Measurements from ENCODE around the gene ANLN.
"Not testable (repeated sequence)": the region's sequence is repeated elsewhere in the genome, so short reads cannot be mapped to it uniquely, and the experiment has no call there.

ANLN gene

DNA sequence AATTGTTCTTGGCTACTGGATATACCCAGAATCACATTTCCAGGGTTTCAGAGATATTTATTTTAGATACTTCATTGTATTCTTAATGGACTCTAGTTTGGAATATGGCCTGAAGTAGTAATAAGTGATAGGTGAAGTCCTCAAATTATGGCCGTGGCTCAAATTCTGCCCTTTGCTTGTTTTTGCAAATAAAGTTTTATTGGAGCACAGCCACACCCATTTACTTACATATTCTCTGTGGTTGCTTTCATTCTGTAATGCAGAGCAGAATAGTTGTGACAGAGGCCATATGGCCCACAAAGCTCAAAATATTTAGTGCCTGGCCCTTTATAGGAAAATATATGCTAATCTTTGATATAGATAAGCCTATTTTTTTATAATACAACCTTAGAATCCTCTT is 19.5 kb downstream of the ANLN start:
- DNase-seq = no peak

DNA sequence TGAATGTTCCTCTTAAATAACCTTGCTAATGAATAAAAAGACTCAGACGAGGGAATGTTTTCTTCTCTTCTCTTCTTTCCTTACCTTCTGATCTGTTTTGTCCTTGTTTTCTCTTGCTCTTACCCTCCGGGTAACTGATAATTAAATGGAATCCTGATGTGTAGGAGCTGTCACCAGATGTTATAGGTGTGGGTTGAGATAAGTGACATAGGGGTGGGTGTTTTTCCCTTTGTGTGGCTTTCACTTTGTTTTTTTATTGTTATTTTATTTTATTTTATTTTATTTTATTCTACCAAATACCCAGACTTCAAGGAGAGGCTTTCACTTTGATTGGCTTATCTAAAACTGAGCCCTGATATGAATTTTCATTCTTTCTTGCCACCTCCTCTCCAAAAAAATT is 25.5 kb downstream of the ANLN start:
- DNase-seq = no peak

DNA sequence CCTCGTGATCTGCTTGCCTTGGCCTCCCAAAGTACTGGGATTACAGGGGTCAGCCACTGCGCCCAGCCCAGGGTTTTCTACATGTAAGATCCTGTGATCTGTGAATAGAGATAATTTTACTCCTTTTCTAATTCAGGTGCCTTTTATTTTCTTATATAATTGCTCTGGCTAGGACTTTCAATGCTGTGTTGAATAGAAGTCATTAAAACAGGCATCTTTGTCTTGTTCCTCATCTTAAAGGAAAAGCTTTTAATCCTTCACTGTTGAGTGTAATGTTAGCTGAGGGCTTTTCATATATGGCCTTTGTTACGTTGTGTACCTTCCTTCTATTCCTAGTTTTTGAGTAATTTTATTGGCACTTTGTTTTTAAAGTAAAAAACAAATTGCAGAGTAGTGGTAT is 26.6 kb downstream of the ANLN start:
- DNase-seq = no peak

DNA sequence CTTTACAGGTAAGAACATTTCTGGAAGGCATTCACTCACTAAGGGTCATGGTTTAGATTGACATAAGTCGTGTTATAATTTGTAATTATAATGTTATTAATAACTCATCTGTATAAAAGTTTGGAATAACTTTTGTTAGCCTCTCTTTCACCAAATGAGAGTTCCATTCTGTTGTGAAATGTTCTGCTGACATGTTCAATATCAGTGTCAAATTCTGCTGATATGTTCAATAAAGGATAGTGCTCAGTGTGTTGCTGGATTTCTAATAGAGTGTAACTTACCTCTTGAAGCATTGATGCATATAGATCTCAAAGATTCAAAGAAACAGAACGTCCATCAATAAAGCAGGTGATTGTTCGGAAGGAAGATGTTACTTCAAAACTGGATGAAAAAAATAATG is 30.6 kb downstream of the ANLN start:
- no peak for DNase-seq

DNA sequence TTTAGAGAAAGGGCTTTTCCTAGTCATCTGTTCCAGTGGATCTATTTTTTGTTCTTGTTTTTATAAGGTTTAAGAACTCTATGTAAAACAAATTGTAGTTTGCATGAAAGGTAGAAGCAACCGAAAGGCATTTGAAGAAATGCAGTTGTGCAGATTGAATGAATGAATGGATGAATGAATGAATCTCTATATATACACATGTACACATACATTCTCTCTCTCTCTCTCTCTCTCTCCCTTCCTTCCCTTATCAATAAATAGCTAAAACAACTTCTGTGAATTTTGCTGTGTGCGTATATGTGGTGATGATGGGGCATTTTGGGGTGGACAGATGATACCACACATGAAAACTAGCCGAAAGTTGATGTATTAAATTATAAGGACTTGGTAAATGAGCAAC is 32.4 kb downstream of the ANLN start:
- no peak for DNase-seq

DNA sequence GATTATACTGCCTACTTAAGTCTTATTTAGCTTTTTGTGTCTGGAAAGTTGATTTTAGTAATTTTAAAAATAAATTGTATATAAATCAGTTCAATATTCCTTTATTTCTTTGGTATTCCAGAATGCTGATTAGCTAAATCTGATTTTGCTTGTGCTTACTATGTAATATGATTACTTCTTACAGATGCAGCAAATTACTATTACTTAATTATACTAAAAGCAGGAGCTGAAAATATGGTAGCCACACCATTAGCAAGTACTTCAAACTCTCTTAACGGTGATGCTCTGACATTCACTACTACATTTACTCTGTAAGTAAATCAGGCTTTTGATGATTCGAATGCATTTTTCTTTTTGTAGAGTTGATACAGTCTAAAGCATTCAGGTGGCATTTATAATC is 34.0 kb downstream of the ANLN start:
- no peak for DNase-seq

DNA sequence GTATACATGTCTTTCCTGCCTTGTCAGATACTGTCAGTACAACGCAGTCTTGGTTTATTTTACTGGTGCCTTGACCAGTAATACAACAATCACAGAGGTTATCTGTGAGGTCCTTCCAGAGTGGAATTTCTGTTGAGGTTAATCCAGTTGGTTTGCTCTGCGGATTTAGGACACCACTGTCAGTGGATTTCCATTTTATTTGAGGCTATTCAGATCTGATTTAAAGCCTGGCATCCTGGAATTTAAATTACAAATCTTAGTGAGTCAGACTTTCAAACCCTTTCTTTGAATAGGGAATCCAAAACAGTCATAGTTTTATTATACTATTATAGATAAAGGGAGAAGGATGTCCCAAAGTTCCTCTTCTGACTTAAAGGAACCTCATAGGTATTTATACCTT is 40.5 kb downstream of the ANLN start:
- DNase-seq = no peak

DNA sequence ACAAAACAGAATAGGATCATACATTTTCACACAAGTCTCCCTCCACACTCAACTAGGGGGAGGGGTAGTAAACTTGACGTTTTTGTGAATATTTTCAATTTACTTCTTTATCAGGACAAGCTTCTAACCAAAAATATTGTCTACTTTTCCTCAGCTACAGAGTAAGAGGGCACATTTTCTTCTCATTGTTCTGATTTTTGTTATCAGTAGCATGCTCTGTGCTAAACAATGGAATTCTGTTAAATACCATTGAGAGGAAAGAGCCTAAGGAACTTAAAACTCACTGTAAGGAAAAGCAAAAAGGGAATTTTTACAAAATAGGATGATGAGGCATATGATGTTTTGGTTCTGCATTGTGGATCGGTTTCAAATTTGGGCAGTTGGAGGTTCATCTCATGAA is 41.2 kb downstream of the ANLN start:
- DNase-seq = no peak

DNA sequence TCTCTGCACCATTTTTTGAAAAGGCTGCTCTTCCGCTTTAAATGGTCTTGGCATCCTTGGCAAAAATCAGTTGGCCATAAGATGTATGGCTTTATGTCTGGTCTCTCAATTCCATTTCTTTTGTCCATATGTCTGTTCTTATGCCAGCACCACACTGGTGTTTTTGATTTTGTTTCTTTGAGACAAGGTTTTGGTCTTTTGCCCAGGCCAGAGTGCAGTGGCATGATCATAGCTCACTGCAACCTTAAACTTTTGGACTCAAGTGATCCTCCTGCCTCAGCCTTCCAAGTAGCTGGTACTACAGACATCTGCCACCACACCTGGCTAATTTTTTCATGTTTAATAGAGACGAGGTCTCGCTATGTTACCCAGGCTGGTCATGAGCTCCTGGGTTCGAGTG is 48.5 kb downstream of the ANLN start:
- DNase-seq = no peak

DNA sequence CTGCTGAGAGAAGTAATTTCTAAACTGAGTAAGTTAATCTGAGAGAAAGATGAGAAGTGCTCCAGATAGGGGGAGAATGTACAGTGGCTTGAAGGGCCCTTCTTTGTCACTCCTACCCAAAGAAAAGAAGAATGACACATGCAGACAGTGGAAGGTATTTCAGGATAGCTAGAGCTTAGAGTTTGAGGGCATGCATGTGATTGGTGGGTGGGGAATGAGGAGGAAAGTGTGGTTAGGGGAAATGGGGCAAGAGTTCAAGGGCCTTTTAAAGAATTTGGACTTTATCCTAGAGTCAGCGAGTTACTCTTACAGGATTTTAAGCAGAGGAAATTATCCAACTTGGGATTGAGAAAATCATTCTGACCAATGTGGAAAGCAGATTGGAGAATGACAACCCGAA is 50.0 kb downstream of the ANLN start:
- DNase-seq = no peak

DNA sequence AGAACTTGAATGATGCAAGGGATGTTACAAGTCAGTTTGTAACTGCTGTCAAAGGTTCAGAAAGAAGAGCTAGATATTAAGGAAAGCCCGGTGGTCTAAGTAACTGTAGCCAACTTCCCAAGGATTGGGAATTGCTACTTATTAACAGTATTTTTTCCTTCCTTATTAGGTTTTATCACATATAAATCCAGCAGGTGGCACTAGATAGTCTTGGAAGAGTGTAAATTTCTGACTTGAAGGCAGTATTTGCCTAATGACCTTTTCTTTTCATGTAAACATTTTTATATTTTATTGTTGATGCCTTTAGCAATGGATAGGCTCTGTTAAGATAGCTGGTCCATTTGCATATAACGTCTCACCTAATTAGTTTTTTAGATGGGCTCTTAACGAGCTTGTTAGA is 51.2 kb downstream of the ANLN start:
- DNase-seq = peak in 1 of 3 experiments; percentile 53

DNA sequence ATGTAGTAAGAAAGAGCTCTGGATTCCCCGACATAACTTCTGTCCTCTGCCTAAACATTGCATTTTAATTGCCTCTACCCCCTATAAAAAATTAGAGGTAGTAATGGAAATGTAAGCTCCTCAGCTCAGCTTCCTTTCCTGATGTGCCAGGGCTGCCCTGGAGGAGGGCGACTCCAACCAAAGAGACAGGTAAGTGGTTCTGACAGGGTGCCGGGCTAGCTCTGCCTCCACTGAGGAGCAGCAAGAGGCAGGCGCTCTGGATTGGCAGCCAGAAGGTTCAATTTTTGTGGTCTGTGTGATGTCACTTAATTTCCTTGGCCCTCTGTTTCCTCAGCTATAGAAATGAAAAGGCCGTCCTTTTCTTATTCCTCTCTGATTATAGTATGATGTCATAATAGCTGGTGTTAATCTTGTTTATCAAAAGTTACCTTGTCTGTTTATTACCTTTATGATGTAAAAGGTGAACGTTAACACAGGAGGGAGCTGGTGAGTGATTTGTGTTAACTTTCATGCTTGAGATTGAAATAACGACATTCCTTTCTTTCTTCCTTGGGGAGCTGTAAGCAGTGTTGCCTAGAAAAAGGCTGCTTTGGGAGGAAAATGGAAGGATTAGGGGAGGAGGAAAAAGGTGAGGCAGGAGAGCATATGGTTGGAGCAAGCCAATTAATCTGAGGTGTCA is 51.8 kb downstream of the ANLN start:
- DNase-seq = no peak

DNA sequence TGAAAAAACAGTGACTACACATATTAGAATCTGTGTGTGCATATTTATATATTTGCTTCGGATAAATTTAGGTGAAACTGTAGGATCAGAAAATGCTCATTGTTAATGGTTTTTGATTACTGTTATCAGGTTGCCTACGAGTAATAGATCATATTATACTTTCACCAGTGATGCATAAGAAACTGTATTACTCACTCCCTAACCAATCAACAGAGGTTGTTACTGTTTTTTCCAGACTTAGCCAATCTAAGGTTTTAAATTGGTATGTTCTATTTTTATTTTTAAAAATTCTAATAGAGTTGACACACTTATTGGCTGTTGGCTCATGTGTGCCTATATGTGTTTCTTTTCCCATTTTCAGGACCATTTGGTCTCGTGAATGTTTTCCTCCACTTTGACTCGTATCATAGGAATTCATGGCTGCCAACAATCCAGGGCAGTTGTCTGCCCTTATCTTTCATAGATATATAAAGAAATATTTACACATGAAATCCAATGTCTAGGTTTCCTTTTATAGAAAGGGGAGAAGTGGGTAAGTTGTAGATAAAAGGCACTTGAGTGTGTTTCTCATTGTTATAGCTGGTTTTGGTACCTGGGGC is 59.2 kb downstream of the ANLN start:
- no peak for DNase-seq

DNA sequence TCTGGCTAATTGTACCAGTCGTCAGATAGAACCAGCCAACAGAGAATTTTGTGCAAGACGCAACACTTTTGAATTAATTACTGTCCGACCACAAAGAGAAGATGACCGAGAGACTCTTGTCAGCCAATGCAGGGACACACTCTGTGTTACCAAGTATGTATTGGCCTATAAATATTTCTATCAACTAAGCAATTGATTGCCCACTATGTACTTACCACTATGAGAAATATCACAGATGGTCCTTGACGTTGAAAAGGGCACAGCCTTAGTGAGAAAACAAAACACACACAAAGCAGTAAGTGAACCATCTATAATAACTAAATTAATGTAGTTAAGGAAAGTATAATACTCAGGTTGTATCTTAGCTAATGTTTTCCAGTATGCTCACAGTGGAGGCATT is 60.0 kb downstream of the ANLN start:
- no peak for DNase-seq

DNA sequence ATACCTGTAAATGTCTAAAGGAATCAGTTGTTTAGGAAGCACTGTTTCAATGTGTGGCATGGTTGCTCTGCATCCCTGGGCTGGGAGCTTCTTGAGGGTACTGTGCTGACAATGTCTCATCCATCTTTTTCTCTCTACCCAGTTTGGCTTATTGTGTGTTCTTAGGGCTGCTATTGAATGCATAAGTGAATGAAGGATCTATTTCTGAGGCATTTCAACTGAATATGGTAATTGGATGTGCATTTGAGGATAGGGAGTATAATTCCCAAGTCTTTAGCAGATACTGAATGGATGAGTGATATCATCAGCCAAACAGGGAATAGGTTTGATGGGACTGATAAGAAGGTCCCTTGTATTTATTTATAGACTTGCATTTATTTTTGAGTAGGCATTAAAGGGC is 64.1 kb downstream of the ANLN start:
- no peak for DNase-seq

DNA sequence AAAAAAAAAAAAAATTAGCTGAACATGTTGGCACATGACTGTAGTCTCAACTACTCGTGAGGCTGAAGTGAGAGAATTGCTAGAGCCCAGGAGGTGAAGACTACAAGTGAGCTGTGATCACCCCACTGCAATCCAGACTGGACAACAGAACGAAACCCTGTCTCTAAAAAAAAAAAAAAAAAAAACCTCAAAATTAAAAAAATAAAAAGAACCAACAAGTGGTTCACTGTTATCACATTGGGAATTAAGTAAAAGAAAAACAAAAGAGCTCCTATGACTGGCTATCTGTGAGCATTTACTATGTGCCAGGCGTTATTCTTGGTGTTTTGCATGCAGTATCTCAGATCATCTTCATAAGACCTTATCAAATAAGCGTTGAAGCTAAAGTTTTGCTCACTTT is 66.0 kb downstream of the ANLN start:
- no peak for DNase-seq

DNA sequence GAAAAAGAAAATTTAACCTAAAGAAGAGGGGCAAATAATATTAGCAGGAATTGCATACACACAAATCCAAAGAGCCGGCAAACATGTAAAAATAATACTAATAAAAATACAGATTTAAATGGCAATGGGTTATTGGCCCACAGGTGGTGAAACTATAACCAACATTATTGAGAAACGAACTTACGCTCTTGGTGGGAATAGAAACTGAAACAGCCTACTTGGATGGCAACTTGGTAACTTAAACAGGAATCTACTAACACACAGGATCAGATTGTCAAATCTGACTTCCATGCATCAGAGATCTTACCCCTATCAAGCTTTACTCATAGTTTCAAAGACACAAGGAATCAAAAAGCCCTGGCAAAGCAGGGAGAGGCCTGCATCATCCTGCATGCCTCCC is 66.5 kb downstream of the ANLN start:
- DNase-seq = no peak

DNA sequence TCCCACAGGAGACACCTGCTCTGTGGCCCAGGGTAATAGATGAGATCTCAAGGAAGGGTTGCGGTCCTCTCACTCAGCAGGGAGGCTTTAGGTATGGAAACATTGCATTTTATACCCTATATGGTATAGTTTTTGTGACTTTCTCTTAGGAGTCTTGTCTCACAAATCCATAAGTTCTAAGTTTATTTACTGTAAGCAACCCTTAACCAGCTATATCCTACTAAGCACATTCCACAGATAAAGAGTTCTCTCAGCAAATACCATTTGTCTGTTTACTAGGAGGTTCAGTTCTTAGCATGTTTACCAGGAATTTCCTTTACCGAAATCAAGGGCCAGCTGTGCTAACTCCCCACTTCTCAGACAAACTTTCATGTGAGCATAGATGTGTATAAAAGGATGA is 66.9 kb downstream of the ANLN start:
- DNase-seq = no peak

DNA sequence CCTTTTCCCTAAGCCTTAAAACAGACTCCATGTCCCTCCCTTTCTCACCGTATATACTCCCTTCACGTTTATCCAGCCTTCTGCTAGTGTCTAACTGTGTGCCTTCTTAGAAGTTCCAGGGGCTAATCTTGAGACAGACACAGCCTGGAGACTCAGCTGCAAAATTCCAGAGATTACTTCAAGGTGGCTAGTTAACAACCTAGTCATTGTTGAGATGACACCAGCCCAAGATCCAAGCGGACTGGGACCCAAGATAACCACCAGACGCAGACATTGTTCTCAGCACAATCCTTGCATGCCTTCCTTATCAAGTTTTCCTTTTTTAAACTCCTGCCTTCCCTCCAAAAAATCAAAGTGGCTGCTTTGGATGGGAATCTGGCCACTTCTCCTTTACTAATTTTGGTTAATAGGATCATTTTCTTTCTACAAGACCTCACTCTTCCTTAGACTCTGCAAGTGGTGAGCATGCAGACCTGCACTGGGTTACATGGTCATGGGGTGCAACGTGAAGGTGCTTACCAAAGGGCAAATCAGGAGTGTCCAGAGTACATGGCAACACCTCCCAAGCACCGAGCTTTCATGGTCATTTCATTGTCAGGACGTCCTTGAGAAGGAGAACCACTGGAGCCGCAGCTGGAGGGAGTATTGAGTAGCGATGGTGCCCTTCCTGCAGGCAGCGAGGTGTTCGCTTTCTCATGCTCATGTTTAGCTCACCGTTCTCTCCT is 69.7 kb downstream of the ANLN start:
- DNase-seq = no peak

DNA sequence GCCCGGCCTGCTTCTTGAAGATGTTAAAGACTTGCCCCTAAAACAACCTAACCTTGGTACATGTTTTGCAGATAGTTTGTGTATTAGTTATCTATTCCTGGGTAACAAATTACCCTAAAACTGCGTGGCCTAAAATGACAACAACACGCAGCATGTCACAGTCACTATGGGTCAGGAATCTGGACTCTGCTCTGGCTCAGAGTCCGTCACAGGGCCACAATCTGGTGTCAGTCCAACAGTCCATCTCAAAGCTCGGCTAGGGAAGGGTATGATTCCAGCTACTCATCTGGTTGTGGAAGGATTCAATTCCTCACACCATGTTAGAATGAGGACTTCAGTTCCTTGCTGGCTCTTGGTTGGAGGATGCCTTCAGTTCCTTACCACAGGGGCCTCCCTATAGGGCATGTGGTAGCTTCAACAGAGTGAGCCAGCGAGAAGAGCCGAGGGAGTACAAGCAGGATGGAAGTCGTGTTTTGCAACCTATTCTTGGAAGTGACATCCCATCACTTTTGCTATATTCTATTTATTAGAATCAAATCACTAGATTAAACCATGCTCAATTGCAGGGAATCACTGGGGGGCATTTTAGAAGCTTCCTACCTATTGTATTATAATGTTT is 71.3 kb downstream of the ANLN start:
- no peak for DNase-seq

DNA sequence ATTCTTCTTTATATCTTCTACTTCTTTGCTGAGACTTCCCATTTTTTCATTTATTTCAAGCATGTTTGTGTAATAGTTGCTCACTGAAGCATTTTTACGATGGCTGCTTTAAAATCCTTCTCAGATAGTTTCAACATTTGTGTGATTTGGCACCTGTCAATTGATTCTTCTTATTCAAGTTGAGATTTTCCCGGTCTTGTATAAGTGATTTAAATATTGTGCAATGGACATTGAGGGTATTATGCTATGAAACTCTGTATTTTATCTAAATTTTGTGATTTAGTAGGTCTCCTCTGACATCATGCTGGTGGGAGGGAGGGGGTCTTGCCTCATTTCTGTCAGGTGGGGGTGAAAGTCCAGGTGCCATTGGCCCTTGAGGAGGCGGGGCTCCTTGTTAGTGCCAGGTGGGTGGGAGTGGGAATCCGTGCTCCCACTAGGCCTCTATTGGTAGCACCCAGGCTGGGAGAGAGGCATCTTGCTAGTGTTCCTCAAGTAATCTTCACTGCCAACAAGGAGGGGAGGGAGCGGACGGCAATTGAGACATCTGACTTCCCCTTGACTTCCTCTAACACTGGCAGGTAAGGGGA is 73.0 kb downstream of the ANLN start:
- no peak for DNase-seq

DNA sequence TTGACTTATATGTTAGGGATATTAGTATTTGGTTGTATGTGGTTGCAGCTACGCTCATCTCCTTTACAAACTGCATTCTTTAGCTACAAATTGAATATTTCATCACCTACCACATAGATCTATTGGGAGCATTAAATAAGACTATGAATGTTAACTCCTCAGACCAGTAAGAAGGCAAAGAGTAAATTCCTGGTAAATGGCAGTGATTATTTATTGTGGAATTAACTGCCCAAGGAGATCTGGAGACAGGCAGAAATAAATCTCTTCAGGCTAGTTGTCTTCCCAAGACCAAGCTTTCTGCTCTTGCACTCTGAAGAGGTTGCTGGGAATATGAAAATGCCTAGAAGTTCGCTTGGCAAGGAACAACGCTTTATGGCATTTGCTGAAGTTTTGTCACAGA is 74.6 kb downstream of the ANLN start:
- DNase-seq = no peak

DNA sequence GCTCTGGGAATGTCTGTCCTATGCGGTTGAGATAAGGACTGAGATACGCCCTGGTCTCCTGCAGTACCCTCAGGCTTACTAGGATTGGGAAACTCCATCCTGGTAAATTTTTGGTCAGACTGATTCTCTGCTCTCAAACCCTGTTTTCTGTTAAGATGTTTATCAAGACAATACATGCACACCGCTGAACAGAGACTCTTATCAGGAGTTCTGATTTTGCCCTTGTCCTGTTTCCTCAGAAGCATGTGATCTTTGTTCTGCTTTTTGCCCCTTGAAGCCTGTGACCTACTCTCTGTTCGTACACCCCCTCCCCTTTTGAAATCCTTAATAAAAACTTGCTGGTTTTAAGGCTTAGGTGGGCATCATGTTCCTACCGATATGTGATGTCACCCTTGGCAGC is 76.3 kb downstream of the ANLN start:
- not testable (repeated sequence) for DNase-seq

All from NCI-H1417 (cell line).